Measurements from ENCODE around the gene TBCA. TPM values are rescaled to one million over a fixed set of nuclear protein-coding genes. Genes with fewer than 3 reads are reported as not detected.

TBCA gene
- total RNA-seq, 1 experiment from 2014 or later = 330 TPM

- Histone ChIP-seq H3K27ac (ENCODE audit: insufficient read length, low read depth, low read length) (no peak overlapping the region), H2BK5ac (ENCODE audit: insufficient read length, low read length) (no peak overlapping the region), H2BK120ac (ENCODE audit: low read depth, low read length, poor library complexity, severe bottlenecking) (no peak overlapping the region), H3K56ac (ENCODE audit: insufficient read length, low read depth, low read length) (no peak overlapping the region), H4K8ac (replicated peaks; ENCODE audit: insufficient read length, low read depth, low read length) (no peak overlapping the region), H3K4ac (ENCODE audit: low read depth, low read length) (no peak overlapping the region), H3K79me2 (ENCODE audit: insufficient read depth, low read length) (0 out of 2 replicates have a peak, but pooled peaks cover 2% of the 10 kb centered on the region), H3K27me3 (ENCODE audit: insufficient read depth, low read length) (no peaks in the 10 kb centered on the region), H3K23me2 (ENCODE audit: insufficient read length, low read depth, low read length, poor library complexity, severe bottlenecking) (no peaks in the 10 kb centered on the region), H2AFZ (ENCODE audit: low read length) (no peak overlapping the region), H3K9me3 (ENCODE audit: control insufficient read depth, low read depth, low read length) (no peaks in the 10 kb centered on the region), H2AK5ac (ENCODE audit: insufficient read length, low read length) (no peak overlapping the region), H3T11ph (ENCODE audit: low read length) (no peak overlapping the region), H3K18ac (ENCODE audit: insufficient read length, low read depth, low read length) (no peak overlapping the region), H3K4me1 (ENCODE audit: insufficient read depth, low read length) (no peaks in the 10 kb centered on the region), H4K91ac (ENCODE audit: insufficient read length, low read depth, low read length) (no peak overlapping the region), H3K14ac (ENCODE audit: insufficient read depth, low read length) (no peak overlapping the region), H4K20me1 (ENCODE audit: control insufficient read depth, insufficient read depth, insufficient read length) (no peaks in the 10 kb centered on the region), H3K4me2 (ENCODE audit: insufficient read depth, insufficient read length, low read length) (no peak overlapping the region), H3K9ac (ENCODE audit: extremely low read depth, insufficient read length, low read length) (no peak overlapping the region), H3K79me1 (ENCODE audit: insufficient read depth, low read depth, low read length, poor library complexity, severe bottlenecking) (peaks cover 3% of the 10 kb centered on the region), H2BK15ac (ENCODE audit: low read depth, low read length) (no peak overlapping the region), H2BK20ac (ENCODE audit: low read depth, low read length, poor library complexity, severe bottlenecking) (no peak overlapping the region), H3K23ac (ENCODE audit: insufficient read length, low read depth, low read length) (no peak overlapping the region), H2BK12ac (ENCODE audit: insufficient read length, low read depth, low read length) (no peak overlapping the region), H4K5ac (ENCODE audit: insufficient read length, low read depth, low read length) (no peak overlapping the region)
- no peak overlapping the region for H3K27ac Mint-ChIP-seq
- H3K36me3 Mint-ChIP-seq (ENCODE audit: insufficient read depth in 1 of 3, low read depth in 3 of 3) = peaks cover 11 to 25% (median 21%) of the 10 kb centered on the region in 3 experiments; a peak in 6 of 7 replicates
- H3K4me3 Mint-ChIP-seq = no peak overlapping the region
- no peak for TF ChIP-seq CTCF (conservative IDR thresholded peaks at IDR 0.05)
- H3K4me1 Mint-ChIP-seq = peaks cover 2 to 4% of the 10 kb centered on the region in 2 experiments; a peak in 2 of 4 replicates
- no peaks in the 10 kb centered on the region for H3K27me3 Mint-ChIP-seq (ENCODE audit: low read depth)
- DNase-seq = no peak
- no peaks in the 10 kb centered on the region for H3K9me3 Mint-ChIP-seq
Observed at GRCh38 chr5:77709993-77710685, 66.0 kb downstream of the TBCA start.

All from H9 (cell line).